NCI-H146 treated with DMSO at 0.1 percent for 48 hours (cell line): ENCODE measurements around the gene KDR.

Experiments used
- DNase-seq: peaks from one replicate; lab custom pipeline; 2025; ENCODE audit not compliant: unreplicated experiment; lab: John Stamatoyannopoulos, UW

KDR gene

DNA sequence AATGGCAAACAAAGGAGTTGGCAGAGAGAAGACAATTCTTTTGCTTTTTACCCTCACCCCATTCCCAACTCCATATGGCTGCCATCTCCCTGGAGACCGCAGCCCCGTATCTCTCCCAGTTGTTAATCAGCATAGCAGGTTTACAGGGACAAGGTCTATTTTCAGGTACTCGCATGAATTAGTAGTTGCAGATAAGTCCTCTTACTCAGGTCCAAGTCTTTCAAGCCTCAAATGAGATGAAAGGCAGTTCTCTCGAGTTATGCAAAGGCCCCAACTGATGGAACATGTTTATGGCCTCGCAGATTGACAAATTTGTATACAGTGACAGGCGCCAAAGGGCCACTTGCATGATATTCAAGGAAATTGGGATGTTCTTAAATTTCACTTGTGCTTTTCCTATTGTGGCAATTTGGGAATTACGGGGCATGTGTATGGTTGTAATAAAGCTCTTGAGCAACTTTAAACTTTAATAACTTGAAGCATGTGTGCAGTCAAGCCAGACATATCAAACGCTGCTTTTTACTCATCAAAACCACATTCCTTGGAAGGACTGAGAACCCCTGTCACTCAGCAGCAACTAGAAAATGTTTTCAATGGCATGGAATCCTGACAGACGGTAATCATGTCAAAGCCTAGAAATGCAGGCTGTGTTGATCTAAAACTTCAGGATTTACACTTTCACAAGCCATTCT is 45.1 kb downstream of the KDR start:
- DNase-seq, result no peak

DNA sequence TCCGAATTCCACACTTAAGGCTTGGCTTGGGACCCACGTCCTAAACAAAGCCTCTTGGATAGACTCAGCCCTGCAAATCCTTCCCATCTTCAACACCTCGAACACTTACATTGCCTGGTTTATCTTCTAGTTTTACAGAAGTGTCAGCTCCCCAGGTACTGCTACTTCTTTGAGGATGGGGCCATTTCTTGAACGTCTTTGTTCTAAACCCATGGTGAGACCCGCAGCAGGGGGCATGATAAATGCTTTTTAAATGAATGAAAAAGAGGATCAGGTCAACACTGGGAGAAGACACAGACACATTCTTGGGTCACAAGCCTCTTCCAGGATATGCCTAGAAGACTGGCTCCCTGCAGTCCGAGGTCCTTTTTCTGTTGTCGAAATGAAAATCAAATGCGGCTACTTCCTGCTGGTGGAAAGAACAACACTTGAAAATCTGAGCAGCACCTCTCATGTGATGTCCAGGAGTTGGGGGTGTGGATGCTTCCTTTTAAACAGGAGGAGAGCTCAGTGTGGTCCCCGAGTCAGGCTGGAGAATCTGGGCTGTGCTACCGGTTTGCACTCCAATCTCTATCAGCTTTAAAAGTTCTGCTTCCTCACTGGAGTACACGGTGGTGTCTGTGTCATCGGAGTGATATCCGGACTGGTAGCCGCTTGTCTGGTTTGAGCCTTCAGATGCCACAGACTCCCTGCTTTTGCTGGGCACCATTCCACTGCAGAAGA is 45.8 kb downstream of the KDR start:
- no peak for DNase-seq

DNA sequence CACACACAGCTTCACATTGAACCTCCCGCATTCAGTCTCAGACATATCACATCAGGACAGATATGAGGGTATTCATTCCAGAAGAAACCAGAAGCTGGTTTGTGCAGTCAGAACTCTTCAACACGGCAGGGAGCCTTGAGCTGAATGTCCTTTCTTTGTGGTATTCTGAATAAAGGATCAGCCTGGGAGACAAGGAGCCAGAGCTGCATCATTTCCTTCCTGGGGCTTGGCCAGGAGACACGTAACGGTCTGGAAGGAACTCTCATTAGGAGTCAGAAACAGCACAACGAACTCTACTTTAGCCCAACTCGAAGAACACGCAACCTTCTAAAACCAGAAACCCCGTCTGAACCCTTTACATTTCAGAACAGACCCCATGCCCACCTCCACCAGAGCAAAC is 46.4 kb downstream of the KDR start:
- DNase-seq, result no peak

DNA sequence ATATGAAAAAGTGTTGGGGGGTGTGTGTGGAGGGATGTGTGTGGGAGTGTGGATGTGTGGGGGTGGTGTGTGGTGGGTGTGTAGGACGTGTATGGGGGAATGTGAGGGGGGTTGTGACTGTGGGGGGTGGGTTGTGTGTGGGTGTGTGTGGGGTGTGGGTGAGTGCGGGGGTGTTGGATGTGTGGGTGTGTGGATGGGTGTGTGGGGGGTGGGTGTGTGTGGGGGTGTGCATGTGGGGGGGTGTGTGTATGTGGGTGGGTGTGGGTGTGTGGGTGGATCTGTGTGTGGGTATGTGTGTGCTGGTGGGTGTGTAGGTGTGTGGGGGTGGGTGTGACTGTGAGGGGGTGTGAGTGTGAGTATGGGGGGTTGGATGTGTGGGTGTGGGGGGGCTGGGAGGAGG is 47.8 kb downstream of the KDR start:
- DNase-seq, result no peak

DNA sequence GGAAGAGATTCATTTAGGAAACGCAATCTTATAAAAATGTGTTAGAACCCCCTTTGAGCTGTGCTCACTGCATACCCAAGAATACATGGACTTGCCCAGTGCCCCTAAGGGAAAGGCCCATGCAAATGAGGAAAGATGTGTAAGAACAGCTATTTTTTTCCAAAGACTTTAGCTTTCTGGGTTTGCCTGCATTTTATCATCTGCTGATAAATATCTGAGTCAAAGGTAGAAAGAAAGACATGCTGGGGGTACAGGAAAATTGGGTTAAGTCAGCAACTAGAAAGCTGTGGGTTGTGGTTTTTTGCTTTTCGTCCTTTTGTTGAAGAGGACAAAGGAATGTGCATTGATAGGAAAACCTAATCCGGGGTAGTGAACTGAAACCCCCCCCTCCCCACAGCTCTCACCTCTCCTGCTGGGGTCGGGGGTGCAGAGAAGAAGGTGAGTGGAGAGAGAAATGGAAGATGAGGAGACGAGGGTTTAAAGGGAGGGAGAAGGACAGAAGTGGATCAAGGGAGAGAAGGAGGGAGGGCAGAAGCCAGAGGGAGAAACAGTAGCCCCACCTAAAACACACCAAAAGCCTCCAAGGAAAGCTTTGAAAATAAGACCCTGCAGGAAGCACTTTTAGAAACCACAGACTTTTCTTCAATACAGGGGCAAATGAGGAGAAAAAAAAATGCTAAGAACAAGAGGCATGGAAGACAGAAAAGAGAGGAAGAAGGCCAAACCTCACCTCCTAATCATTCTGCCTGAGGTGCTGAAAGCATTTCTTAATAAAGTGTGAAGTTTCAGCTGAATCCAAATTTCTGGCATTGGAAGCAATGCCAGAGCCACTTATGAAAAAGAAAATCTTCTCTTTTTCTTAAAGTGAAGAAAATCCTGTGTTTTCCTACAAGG is 49.3 kb downstream of the KDR start:
- DNase-seq, result no peak

DNA sequence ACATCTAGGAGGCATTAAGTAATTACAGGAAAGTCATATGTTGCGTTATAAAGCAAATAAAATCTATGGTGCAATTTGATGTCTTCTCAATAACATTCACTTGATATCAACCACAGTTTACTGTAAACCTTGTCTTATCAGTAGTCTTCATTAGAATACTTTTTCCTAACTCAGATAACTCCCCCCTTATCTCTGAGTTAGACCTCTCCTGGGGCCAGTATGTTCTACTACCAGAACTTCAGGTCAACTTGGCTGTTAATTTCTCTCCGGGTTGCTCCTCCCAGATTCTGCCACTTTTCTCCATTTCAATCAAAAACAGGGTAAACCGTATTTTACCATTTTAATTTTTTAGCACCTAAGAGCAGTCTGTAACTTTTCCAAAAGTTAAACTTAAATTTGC is 50.0 kb downstream of the KDR start:
- DNase-seq, result no peak

DNA sequence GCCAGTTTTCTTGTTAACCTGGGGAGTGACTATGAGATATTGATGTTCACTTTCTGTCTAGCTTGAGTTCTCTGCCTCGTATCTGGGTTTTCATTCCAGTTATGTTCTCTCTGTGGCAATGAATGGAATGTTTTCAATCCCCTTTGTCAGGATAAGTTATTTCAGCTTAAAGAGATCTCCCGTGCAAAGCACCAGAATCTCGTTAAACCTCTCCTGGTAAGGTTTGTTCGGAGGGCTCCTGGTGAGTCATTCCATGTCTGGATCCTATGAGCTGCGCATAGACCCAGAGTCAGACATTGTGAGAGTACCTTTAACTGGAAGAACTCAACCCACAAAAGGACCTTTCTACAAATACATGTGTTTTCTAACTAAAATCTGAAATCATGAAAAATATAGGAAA is 51.0 kb downstream of the KDR start:
- DNase-seq, result no peak

DNA sequence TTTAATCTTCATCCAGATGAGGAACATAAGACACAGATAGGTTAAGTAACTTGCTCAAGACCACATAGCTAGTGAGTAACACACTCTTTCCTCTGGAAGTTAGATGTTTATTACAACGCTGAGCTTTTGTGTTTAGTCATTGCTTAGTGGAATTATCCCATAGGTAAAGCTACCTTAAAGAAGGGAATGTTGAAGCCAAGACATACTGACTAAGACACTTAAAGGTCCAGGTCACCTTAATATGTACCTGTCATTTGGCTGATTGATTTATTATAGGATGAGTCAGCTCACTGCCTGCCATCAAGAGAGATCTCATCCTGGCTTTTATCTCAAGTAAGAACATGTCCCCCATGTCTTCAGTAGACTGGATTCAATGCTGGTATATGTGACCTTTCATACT is 53.4 kb downstream of the KDR start:
- no peak for DNase-seq

DNA sequence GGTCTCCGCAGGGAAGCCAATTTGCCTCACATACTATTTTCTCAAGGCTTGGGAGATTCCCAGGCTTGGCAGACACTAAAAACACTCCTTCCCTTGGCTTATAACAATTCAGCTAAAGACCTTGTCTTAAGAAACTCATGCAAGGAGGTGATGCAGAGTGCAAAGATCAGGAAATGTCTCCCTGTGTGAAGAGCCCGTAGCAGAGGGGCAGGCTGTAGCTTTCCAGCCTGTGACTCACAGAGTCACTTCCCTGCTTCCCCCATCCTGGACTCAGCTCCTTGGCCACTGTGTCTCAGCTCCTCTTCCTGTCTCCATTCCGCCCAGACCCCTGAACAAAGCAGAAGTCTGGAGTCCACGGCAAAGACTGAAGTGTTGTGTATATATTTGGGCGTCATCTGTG is 56.1 kb downstream of the KDR start:
- no peak for DNase-seq

DNA sequence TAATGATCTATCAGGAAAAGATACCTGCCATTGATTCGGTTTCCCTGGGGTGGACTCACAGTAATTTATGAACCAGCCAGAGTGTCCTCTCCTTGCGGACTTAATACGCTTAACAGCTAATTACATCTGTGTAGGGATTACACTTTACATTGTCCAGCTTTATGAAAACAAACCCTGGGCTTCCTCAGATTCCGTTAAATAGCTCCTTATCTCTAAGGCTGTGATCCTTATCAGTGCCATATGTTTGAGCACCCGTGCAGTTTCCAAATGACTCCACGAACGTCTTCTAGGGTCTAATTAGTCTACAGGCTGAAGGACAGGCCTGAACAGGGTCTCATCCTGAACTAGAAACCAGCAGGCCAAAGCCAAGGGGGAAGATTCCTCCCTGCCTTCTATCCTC is 56.9 kb downstream of the KDR start:
- no peak for DNase-seq

DNA sequence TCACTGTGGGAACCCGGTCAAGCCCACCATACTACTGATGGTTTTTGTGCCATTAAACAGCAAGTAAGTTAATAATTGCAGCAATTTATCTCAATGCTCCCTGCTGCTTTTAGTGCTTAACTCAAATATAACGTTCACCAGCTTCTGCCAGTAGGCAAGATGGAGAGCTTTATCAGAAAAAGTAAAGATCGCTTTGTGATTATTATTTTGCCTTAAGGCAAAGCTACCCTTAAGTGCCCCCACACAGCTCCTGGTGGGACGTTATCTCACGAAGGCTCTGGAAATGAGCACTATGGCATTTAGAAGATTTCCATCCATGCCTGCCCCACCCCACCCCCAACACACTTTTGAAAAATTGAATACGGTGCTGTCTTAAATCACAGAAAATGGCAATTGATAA is 59.4 kb downstream of the KDR start:
- no peak for DNase-seq

DNA sequence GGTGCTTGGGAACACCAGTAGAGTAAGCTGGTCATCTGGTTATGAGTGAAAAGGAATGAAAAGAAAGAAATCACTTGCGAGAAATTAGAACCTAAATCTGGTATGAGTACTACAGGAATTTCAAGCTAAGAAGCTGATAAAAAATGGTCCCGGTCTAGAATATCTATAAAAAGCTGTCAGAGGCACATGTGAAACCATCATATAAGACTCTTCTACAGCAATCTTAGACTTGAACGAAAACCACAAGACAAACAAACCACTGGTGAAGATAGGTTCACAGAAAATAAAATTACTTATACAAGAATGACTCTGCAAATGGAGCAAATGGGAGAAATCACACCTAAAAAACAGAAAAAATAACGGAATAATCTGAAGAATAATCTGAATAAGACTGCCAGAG is 69.9 kb downstream of the KDR start:
- no peak for DNase-seq

DNA sequence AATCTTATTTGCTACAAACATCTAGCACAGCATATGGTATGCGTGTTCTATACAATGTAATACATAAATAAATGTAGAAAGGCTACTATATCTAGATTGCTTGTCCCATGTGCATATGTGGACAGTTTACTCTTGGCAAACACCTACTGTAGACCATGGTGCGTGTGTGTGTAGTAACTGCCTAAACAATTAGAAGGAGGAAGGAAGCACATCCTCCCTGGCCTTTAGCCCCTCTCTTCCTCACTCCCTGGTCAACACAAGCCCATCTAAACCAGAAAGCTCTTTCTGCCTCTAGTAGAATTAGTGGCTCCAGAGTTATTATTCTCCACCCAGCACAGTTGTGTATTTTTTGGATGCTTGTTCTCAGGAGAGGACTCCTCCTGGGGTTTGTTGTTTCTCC is 73.9 kb downstream of the KDR start:
- no peak for DNase-seq

DNA sequence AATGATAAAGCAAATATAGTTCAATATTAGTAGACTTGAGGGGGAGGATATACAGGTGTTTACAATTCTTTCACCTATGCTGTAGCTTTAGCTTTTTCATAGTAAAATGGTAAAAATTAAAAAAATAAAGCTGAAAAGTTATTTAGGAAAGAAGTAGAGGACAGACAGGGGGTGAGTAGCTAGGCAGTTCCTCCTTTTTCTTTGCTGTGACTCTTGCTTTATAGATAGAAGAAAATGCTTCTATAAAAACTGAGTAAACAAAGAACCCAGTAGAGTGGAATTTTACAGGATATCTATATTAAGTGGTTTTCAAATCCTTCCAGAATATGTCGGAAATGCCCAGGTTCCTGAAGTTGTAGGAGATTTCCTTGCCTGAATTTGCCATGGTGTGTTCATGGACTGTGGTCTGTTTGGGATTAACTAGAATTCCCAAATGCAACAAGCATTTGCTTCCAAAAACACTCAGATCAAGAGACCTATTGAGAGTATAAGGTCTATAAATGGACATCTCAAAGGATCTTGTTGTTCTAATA is 74.9 kb downstream of the KDR start:
- no peak for DNase-seq

DNA sequence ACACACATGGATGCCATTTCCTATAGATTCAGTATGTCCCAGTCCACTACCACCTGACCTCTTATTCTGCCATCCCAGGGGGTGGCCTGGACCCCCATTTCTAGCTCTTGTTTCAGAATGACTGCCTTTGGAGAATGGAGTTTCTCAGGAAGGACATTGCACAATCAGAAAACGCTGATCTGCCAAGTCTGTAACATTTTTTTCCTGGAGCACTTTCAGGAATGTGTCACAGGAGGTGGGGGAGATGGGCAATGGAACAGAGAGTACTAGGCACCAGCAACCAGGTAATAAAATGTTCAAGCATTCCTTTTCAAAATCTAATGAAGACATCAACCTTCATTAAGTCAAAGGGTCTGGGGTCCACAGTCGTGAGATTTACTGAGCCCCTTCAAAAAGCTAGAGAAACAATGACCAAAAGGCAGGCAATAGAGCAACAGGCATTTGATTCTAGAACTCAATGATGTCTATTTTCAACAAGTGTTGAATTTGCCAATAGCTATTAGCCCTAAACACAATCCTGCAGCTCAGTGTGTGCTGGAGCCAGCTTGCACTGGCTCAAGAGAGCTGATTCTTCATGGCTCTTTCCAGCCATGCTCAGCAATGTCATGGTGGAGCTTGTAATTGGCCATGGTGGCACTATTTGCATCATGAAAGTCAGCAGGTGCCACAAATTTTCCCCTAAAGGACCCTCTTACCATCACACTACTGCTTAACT is 87.1 kb downstream of the KDR start:
- no peak for DNase-seq

DNA sequence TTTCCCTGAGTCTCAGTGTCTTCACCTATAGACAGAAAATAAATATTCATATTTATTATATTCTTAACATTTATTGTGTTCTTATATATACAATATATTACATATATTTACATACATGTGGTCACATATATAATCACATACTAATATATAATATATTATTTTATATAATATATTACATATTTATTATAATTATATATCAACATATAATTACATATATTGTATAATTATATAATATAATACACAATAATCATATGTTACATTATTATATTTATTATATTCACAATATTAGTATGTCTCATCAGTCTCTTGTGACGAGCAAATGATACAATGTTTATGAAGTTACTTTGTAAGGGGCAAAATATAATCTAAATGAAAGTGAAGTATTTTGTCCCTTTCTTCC is 87.7 kb downstream of the KDR start:
- no peak for DNase-seq

DNA sequence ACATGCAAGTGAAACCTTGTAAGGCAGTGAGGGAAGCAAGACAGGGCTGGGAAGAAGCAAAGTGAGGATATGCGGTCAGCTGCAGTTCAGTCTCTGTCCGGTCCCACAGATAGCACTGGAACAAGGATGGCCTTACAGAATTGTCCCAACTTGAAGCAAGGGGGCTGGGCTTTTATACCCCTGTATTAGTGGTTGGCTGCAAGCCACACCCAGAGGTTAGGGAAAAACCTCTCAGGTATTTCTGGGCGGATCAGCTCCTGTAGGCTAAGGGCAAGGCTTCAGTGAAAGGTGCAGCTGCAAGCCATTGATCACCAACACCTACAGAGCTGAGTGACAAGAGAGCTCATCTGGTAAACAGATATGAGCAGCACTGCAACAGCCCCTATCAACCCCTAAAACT is 89.0 kb downstream of the KDR start:
- no peak for DNase-seq

DNA sequence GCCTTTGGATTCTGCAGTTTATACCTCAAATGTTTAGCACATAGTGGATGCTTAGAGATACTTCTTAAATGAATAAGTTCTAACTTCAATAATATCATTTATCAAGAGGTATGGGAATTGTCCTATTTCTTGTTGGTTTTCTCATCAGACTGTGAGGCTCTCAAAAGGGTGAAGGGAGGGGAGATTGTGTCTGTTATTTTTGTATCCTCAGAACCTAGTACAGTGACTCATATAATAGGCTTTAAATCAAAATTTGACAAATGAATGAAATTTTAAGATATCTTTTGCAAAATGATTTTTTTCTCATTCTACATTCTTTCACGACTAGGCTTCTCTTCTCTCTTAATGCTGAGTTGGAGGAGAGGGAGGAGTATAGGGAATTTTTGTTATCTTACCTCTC is 89.5 kb downstream of the KDR start:
- no peak for DNase-seq

DNA sequence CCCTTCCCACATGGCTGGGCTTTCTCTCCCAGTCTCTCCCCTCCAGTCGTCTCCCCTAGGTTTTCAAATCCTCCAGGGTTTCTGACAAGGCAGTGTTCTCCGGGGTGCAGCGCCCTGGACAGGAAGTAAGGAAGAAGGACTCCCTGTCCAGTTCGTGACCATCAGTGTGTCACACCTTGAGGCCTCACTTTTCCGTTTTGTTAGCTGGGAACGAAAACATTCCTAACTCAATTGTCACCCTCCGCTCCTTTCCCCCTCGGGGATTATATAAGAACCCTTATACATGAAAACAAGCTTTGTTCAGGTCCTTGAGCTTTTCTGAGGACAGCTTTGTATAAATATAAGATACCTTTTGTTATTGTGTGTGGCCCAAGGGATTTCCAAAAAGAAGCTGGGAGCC is 92.1 kb downstream of the KDR start:
- no peak for DNase-seq

DNA sequence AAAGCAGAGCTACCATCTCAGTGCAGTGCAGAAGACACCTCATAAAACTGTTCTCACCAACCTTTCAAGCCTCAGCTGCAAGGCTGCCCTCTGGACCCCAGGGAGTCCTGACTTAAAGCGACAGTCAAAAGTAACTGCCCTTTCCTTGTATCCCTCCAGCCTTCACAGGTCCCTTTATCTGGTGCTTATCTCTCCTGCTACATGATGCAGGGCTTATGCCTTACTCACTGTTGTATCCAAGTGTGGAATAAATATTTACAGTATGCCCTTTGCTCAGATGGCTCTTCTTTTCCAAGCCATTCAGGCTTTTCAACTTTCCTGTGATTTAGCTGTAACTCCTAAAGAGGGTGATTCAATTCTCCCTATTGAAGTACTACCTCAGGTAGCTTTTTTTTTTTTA is 92.6 kb downstream of the KDR start:
- DNase-seq, result no peak

DNA sequence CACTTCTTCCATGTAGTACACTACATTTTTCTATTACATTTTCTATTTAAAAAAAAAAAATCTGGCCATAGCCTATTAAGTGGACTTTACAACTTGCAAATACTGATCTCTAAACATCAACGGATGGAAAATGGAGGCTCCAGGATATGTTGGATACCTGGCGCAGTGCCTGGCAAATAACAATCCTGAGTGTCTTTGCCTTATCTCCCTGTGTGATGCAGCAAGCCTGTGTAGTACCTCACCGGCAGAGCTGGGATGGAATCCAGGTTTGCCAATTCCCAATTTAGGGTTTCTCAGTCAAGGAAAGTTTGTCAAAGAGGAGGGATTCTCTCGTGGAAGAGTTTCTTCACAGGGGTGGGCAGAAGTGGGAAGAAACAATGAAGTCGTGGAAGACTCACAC is 93.2 kb downstream of the KDR start:
- no peak for DNase-seq
